Neural cell (in vitro differentiated cells): ENCODE data around the gene AS3MT. TPM values are rescaled to one million over a fixed set of nuclear protein-coding genes. Genes with fewer than 3 reads are reported as not detected.

Experiments used
- H2AFZ ChIP-seq: fragments of 200-600, 300-800 bp; sonication (generic), shearing (Covaris generic); 2 replicates; pipeline ENCODE4 v1.6.0; 2014; ENCODE audit warnings: low read depth, mild to moderate bottlenecking, antibody characterized with exemption, low read length, moderate library complexity
- H3F3A ChIP-seq: fragments of 200-600 bp; shearing (Covaris generic); 2 replicates; pipeline ENCODE4 v1.6.1; 2016; ENCODE audit warnings: mild to moderate bottlenecking, moderate library complexity, mixed read lengths, antibody characterized with exemption, low read length; ENCODE audit not compliant: insufficient read depth, poor library complexity, severe bottlenecking
- H3K27ac ChIP-seq: fragments of 200-600, 300-800 bp; sonication (generic), shearing (Covaris generic); 2 replicates; pipeline ENCODE4 v1.5.1; 2014; ENCODE audit warnings: mild to moderate bottlenecking, low read length, moderate library complexity
- H3K27me3 ChIP-seq: fragments of 300-800, 200-600 bp; sonication (generic), shearing (Covaris generic); 2 replicates; pipeline ENCODE4 v1.6.0; 2014; ENCODE audit warnings: mild to moderate bottlenecking, low read depth, low read length, moderate library complexity; ENCODE audit not compliant: insufficient read depth
- H3K36me3 ChIP-seq: fragments of 300-800, 200-600 bp; sonication (generic), shearing (Covaris generic); 2 replicates; pipeline ENCODE4 v1.5.1; 2014; ENCODE audit warnings: mild to moderate bottlenecking, antibody characterized with exemption, low read length, moderate library complexity; ENCODE audit not compliant: insufficient read depth
- H3K4me2 ChIP-seq: fragments of 300-800, 200-600 bp; sonication (generic), shearing (Covaris generic); 2 replicates; pipeline ENCODE4 v1.6.0; 2014; ENCODE audit warnings: mild to moderate bottlenecking, low read length
- H3K4me3 ChIP-seq: fragments of 300-800, 200-600 bp; sonication (generic), shearing (Covaris generic); 2 replicates; pipeline ENCODE4 v1.5.1; 2014; ENCODE audit warnings: mild to moderate bottlenecking, low read length, moderate library complexity
- H3K79me2 ChIP-seq: fragments of 200-600 bp; shearing (Covaris generic); replicated peaks from 2 replicates; pipeline ENCODE4 v1.6.0; 2014; ENCODE audit warnings: mild to moderate bottlenecking, low read length, moderate library complexity; ENCODE audit not compliant: insufficient read depth
- H3K9ac ChIP-seq: fragments of 300-800, 200-600 bp; sonication (generic), shearing (Covaris generic); 2 replicates; pipeline ENCODE4 v1.6.1; 2016; ENCODE audit warnings: mild to moderate bottlenecking, low read length, mixed read lengths
- H3K9me2 ChIP-seq: fragments of 200-600 bp; shearing (Covaris generic); 2 replicates; pipeline ENCODE4 v1.6.1; 2016; ENCODE audit warnings: mild to moderate bottlenecking, low read length, mixed read lengths; ENCODE audit not compliant: insufficient read depth
- H3K9me3 ChIP-seq: fragments of 200-600, 300-800 bp; sonication (generic), shearing (Covaris generic); 2 replicates; pipeline ENCODE4 v1.6.1; 2016; ENCODE audit warnings: mild to moderate bottlenecking, mixed run types, low read length, moderate library complexity, mixed read lengths
- H4K20me1 ChIP-seq: fragments of 200-600 bp; shearing (Covaris generic); 2 replicates; pipeline ENCODE4 v1.6.1; 2016; ENCODE audit warnings: mild to moderate bottlenecking, mixed run types; ENCODE audit not compliant: insufficient read depth
- CTCF ChIP-seq: fragments of 450-650 bp; IDR thresholded peaks from 2 replicates; pipeline ENCODE4 v1.5.1; 2014; ENCODE audit warnings: antibody characterized with exemption, mild to moderate bottlenecking, moderate library complexity; ENCODE audit not compliant: poor library complexity, severe bottlenecking
- EP300 ChIP-seq: fragments of 450-650 bp; conservative IDR thresholded peaks from 2 replicates; pipeline ENCODE4 v1.6.1; 2014; ENCODE audit warnings: antibody characterized with exemption, mild to moderate bottlenecking, moderate library complexity; ENCODE audit not compliant: poor library complexity, severe bottlenecking
- EZH2 ChIP-seq: fragments of 200-600, 300-800 bp; shearing (Covaris generic), sonication (generic); IDR thresholded peaks from 2 replicates; pipeline ENCODE4 v1.6.1; 2014; ENCODE audit warnings: antibody characterized with exemption, low read length, borderline replicate concordance, mild to moderate bottlenecking; ENCODE audit not compliant: insufficient read depth, poor library complexity, severe bottlenecking
- MXI1 ChIP-seq: fragments of 450-650 bp; conservative IDR thresholded peaks from 2 replicates; pipeline ENCODE4 v1.6.1; 2014; ENCODE audit warnings: antibody characterized with exemption, mild to moderate bottlenecking; ENCODE audit not compliant: poor library complexity, severe bottlenecking
- POLR2AphosphoS5 ChIP-seq: IDR thresholded peaks from 2 replicates; pipeline ENCODE4 v1.6.1; 2012
- RAD21 ChIP-seq: fragments of 450-650 bp; conservative IDR thresholded peaks from 2 replicates; pipeline ENCODE4 v1.6.1; 2014; ENCODE audit warnings: antibody characterized with exemption, mild to moderate bottlenecking, moderate library complexity
- SMC3 ChIP-seq: fragments of 450-650 bp; conservative IDR thresholded peaks from 2 replicates; pipeline ENCODE4 v1.6.1; 2014; ENCODE audit warnings: antibody characterized with exemption, mild to moderate bottlenecking, moderate library complexity; ENCODE audit not compliant: poor library complexity
- TAF1 ChIP-seq: IDR thresholded peaks from 2 replicates; pipeline ENCODE4 v1.6.1; 2012; ENCODE audit warnings: low read depth
- polyA plus RNA-seq: library from polyadenylated mRNA; depleted of rRNA; stranded (reverse); fragments of >200 nt; gene quantifications from 2 replicates; pipeline ENCODE4 v1.2.3, GENCODE V29; 2014
- TF ChIP-seq, protein P1 (sequence below): IDR thresholded peaks from 2 replicates; pipeline ENCODE4 v1.6.1; 2012; ENCODE audit warnings: borderline replicate concordance

Gene AS3MT
- polyA plus RNA-seq, 1 donor from 2014 or later: 17.6 TPM

DNA sequence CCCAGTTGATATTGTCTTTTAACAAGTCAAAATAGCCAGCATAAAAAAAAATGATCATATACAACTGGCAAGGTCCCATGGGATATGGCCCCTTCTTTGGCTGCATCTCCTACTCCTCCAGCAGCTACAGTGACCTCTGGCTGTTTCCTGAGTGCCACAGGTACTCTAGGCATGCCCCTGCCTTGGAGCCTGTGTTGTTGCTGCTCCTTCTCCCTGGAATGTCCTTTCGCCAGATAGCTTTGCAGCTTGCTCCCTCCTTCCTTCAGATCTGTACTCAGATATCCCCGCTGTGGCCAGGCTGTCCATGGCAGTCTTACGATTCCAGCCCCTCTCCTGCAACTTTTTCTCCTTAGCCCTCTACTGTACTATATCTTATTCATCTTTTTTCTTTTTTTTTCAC lies 72.1 kb downstream of the AS3MT start:
- Histone ChIP-seq H3K27ac (no peak overlapping the region), H3K9me2 (no peaks in the 10 kb centered on the region), H3F3A (no peaks in the 10 kb centered on the region), H3K79me2 (no peaks in the 10 kb centered on the region), H3K36me3 (no peaks in the 10 kb centered on the region), H3K4me3 (no peak overlapping the region), H3K27me3 (no peaks in the 10 kb centered on the region), H2AFZ (no peak overlapping the region), H3K9me3 (no peaks in the 10 kb centered on the region), H3K9ac (no peak overlapping the region), H3K4me2 (no peak overlapping the region), H4K20me1 (peaks cover 3% of the 10 kb centered on the region)
- TF ChIP-seq TAF1 (no peak), POLR2AphosphoS5 (no peak), EP300 (no peak), CTCF (no peak), SMC3 (no peak), MXI1 (no peak), EZH2 (no peak), RAD21 (no peak)
- TF ChIP-seq, protein P1, sequence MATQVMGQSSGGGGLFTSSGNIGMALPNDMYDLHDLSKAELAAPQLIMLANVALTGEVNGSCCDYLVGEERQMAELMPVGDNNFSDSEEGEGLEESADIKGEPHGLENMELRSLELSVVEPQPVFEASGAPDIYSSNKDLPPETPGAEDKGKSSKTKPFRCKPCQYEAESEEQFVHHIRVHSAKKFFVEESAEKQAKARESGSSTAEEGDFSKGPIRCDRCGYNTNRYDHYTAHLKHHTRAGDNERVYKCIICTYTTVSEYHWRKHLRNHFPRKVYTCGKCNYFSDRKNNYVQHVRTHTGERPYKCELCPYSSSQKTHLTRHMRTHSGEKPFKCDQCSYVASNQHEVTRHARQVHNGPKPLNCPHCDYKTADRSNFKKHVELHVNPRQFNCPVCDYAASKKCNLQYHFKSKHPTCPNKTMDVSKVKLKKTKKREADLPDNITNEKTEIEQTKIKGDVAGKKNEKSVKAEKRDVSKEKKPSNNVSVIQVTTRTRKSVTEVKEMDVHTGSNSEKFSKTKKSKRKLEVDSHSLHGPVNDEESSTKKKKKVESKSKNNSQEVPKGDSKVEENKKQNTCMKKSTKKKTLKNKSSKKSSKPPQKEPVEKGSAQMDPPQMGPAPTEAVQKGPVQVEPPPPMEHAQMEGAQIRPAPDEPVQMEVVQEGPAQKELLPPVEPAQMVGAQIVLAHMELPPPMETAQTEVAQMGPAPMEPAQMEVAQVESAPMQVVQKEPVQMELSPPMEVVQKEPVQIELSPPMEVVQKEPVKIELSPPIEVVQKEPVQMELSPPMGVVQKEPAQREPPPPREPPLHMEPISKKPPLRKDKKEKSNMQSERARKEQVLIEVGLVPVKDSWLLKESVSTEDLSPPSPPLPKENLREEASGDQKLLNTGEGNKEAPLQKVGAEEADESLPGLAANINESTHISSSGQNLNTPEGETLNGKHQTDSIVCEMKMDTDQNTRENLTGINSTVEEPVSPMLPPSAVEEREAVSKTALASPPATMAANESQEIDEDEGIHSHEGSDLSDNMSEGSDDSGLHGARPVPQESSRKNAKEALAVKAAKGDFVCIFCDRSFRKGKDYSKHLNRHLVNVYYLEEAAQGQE: no peak

DNA sequence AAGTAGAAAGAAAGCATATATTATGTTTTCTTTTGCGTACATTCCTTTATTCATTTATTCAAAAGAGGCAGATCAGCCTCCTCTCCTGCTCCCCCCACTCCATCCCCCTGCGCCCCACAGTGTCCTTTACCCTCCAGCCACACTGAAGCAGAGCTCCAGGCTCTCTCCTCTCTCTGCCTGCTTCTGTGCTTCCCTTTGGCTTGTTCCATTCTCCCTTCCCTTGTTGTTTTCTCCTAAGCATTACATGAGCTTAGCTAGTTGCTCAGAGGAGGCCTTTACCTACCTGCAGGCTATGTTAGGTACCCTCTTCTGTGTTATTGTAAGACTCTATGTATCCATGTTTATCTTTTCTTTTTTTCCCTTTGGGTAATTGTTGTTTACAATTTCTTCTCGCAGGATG lies 76.2 kb downstream of the AS3MT start:
- H3K79me2 ChIP-seq: no peaks in the 10 kb centered on the region
- H3K36me3 ChIP-seq: no peaks in the 10 kb centered on the region
- no peak overlapping the region for H3K9ac ChIP-seq
- peaks cover 3% of the 10 kb centered on the region for H4K20me1 ChIP-seq
- no peaks in the 10 kb centered on the region for H3F3A ChIP-seq
- H3K27me3 ChIP-seq: no peaks in the 10 kb centered on the region
- no peak overlapping the region for H3K27ac ChIP-seq
- TF ChIP-seq MXI1: no peak
- TF ChIP-seq EZH2: no peak
- TF ChIP-seq TAF1: no peak
- TF ChIP-seq CTCF: no peak
- no peak for TF ChIP-seq EP300
- TF ChIP-seq SMC3: no peak
- TF ChIP-seq POLR2AphosphoS5: no peak
- no peak for TF ChIP-seq RAD21
- TF ChIP-seq, protein P1: no peak
- H3K4me2 ChIP-seq: no peak overlapping the region
- no peak overlapping the region for H2AFZ ChIP-seq
- H3K9me2 ChIP-seq: no peaks in the 10 kb centered on the region
- no peak overlapping the region for H3K4me3 ChIP-seq
- H3K9me3 ChIP-seq: no peaks in the 10 kb centered on the region
